H9 (cell line): Measurements from ENCODE around the gene RSU1. TPM values are rescaled to one million over a fixed set of nuclear protein-coding genes. Genes with fewer than 3 reads are reported as not detected.

Source experiments
- DNase-seq: peaks from one replicate; pipeline ENCODE4 v3.0.0-alpha.2; 2017
- H2AFZ ChIP-seq: one replicate; pipeline ENCODE4 v1.6.1; 2013; ENCODE audit warnings: mild to moderate bottlenecking, low read length, control low read depth, moderate library complexity
- H2AK5ac ChIP-seq: 2 replicates; pipeline ENCODE4 v1.6.1; 2013; ENCODE audit warnings: low read length, control low read depth, mixed read lengths; ENCODE audit not compliant: insufficient read length
- H2BK120ac ChIP-seq: one replicate; pipeline ENCODE4 v1.6.1; 2013; ENCODE audit warnings: low read depth, mild to moderate bottlenecking, low read length, control low read depth, inconsistent platforms; ENCODE audit not compliant: poor library complexity, severe bottlenecking
- H2BK12ac ChIP-seq: 2 replicates; pipeline ENCODE4 v1.6.1; 2013; ENCODE audit warnings: low read length, control low read depth, mixed read lengths, low read depth; ENCODE audit not compliant: insufficient read length
- H2BK15ac ChIP-seq: 2 replicates; pipeline ENCODE4 v1.6.1; 2013; ENCODE audit warnings: low read depth, low read length, control low read depth
- H2BK20ac ChIP-seq: one replicate; pipeline ENCODE4 v1.6.1; 2013; ENCODE audit warnings: low read depth, mild to moderate bottlenecking, low read length, control low read depth, inconsistent platforms; ENCODE audit not compliant: poor library complexity, severe bottlenecking
- H2BK5ac ChIP-seq: 2 replicates; pipeline ENCODE4 v1.6.1; 2013; ENCODE audit warnings: low read length, control low read depth, mixed read lengths; ENCODE audit not compliant: insufficient read length
- H3K14ac ChIP-seq: 2 replicates; pipeline ENCODE4 v1.6.1; 2013; ENCODE audit warnings: low read length, control low read depth; ENCODE audit not compliant: insufficient read depth
- H3K18ac ChIP-seq: 2 replicates; pipeline ENCODE4 v1.6.1; 2013; ENCODE audit warnings: low read depth, mild to moderate bottlenecking, mixed read lengths, low read length, control low read depth; ENCODE audit not compliant: insufficient read length
- H3K23ac ChIP-seq: 2 replicates; pipeline ENCODE4 v1.6.1; 2013; ENCODE audit warnings: low read length, control low read depth, mixed read lengths, low read depth; ENCODE audit not compliant: insufficient read length
- H3K23me2 ChIP-seq: 2 replicates; pipeline ENCODE4 v1.6.1; 2013; ENCODE audit warnings: low read depth, mild to moderate bottlenecking, mixed read lengths, low read length, control low read depth; ENCODE audit not compliant: insufficient read length, poor library complexity, severe bottlenecking
- H3K27ac ChIP-seq: 2 replicates; pipeline ENCODE4 v1.5.1; 2013; ENCODE audit warnings: low read length, control low read depth, mixed read lengths, low read depth; ENCODE audit not compliant: insufficient read length
- H3K27me3 ChIP-seq: 2 replicates; pipeline ENCODE4 v1.6.1; 2013; ENCODE audit warnings: low read length, control low read depth, inconsistent platforms; ENCODE audit not compliant: insufficient read depth
- H3K4ac ChIP-seq: 2 replicates; pipeline ENCODE4 v1.6.1; 2013; ENCODE audit warnings: low read depth, mild to moderate bottlenecking, control low read depth, inconsistent platforms, low read length, moderate library complexity
- H3K4me1 ChIP-seq: 2 replicates; pipeline ENCODE4 v1.6.1; 2013; ENCODE audit warnings: low read length, control low read depth, inconsistent platforms; ENCODE audit not compliant: insufficient read depth
- H3K4me2 ChIP-seq: 2 replicates; pipeline ENCODE4 v1.6.1; 2013; ENCODE audit warnings: low read length, control low read depth, mixed read lengths; ENCODE audit not compliant: insufficient read length, insufficient read depth
- H3K56ac ChIP-seq: 2 replicates; pipeline ENCODE4 v1.6.1; 2013; ENCODE audit warnings: low read depth, mild to moderate bottlenecking, mixed read lengths, low read length, control low read depth; ENCODE audit not compliant: insufficient read length
- H3K79me1 ChIP-seq: 2 replicates; pipeline ENCODE4 v1.6.1; 2013; ENCODE audit warnings: low read depth, mild to moderate bottlenecking, moderate library complexity, low read length, control low read depth, inconsistent platforms; ENCODE audit not compliant: insufficient read depth, poor library complexity, severe bottlenecking
- H3K79me2 ChIP-seq: 2 replicates; pipeline ENCODE4 v1.6.1; 2013; ENCODE audit warnings: low read length, control low read depth, inconsistent platforms; ENCODE audit not compliant: insufficient read depth
- H3K9ac ChIP-seq: 2 replicates; pipeline ENCODE4 v1.6.1; 2013; ENCODE audit warnings: low read length, control low read depth, mixed read lengths; ENCODE audit not compliant: insufficient read length; ENCODE audit errors: extremely low read depth
- H3K9me3 ChIP-seq: one replicate; pipeline ENCODE4 v1.6.1; 2013; ENCODE audit warnings: low read depth, low read length, inconsistent platforms; ENCODE audit not compliant: control insufficient read depth
- H3T11ph ChIP-seq: one replicate; pipeline ENCODE4 v1.6.1; 2013; ENCODE audit warnings: mild to moderate bottlenecking, low read length, control low read depth, inconsistent platforms
- H4K20me1 ChIP-seq: one replicate; pipeline ENCODE4 v1.6.1; 2013; ENCODE audit not compliant: control insufficient read depth, insufficient read length, insufficient read depth
- H4K5ac ChIP-seq: 2 replicates; pipeline ENCODE4 v1.6.1; 2013; ENCODE audit warnings: low read depth, mild to moderate bottlenecking, mixed read lengths, low read length, control low read depth; ENCODE audit not compliant: insufficient read length
- H4K8ac ChIP-seq: replicated peaks from 2 replicates; pipeline ENCODE4 v1.6.1; 2013; ENCODE audit warnings: low read length, control low read depth, mixed read lengths, low read depth; ENCODE audit not compliant: insufficient read length
- H4K91ac ChIP-seq: 2 replicates; pipeline ENCODE4 v1.6.1; 2013; ENCODE audit warnings: low read depth, mild to moderate bottlenecking, moderate library complexity, mixed read lengths, low read length, control low read depth; ENCODE audit not compliant: insufficient read length
- H3K27ac Mint-ChIP-seq, 3 experiments: 2 replicates in 2 of 3; 3 replicates in 1 of 3; pipeline ENCODE4 v1.8.0; 2020 to 2021; ENCODE audit warnings: mixed read lengths in 3 of 3, mild to moderate bottlenecking in 1 of 3, moderate library complexity in 1 of 3
- H3K27me3 Mint-ChIP-seq: 2 replicates; pipeline ENCODE4 v1.8.0; 2021; ENCODE audit warnings: low read depth, mild to moderate bottlenecking, moderate library complexity, mixed read lengths
- H3K36me3 Mint-ChIP-seq, 3 experiments: 2 replicates in 2 of 3; 3 replicates in 1 of 3; pipeline ENCODE4 v1.8.0; 2020 to 2021; ENCODE audit warnings: low read depth in 3 of 3, mixed read lengths in 3 of 3; ENCODE audit not compliant: insufficient read depth in 1 of 3
- H3K4me1 Mint-ChIP-seq, 2 experiments: 2 replicates each; pipeline ENCODE4 v1.8.0; 2020; ENCODE audit warnings: mixed read lengths in 2 of 2
- H3K4me3 Mint-ChIP-seq, 2 experiments: 2 replicates in 1 of 2; 3 replicates in 1 of 2; pipeline ENCODE4 v1.8.0; 2020 to 2021; ENCODE audit warnings: mild to moderate bottlenecking in 2 of 2, mixed read lengths in 2 of 2, moderate library complexity in 1 of 2
- H3K9me3 Mint-ChIP-seq, 2 experiments: 2 replicates in 1 of 2; 3 replicates in 1 of 2; pipeline ENCODE4 v1.8.0; 2020; ENCODE audit warnings: mild to moderate bottlenecking in 2 of 2, mixed read lengths in 2 of 2, moderate library complexity in 1 of 2
- WGBS: extraction: QIAGEN DNeasy Blood & Tissue Kit; methylation state at CpG from one replicate; pipeline ENCODE4 v1.1.7; 2013; ENCODE audit warnings: missing lambda C conversion rate, low lambda C conversion rate, mixed read lengths; ENCODE audit not compliant: insufficient read length; ENCODE audit errors: extremely low coverage; 5-methylcytosine and 5-hydroxymethylcytosine counted together
- total RNA-seq: library from RNA; stranded (reverse); gene quantifications from 2 replicates; pipeline ENCODE4 v1.2.1, GENCODE V29; 2021
- TF ChIP-seq, protein P1 (sequence below): fragments of 200-600 bp; sonication (generic); conservative IDR thresholded peaks from 3 replicates; pipeline ENCODE4 v1.8.0; 2021; ENCODE audit warnings: antibody characterized with exemption, mild to moderate bottlenecking

Gene RSU1
- total RNA-seq, 1 experiment from 2014 or later, result 59.4 TPM

DNA sequence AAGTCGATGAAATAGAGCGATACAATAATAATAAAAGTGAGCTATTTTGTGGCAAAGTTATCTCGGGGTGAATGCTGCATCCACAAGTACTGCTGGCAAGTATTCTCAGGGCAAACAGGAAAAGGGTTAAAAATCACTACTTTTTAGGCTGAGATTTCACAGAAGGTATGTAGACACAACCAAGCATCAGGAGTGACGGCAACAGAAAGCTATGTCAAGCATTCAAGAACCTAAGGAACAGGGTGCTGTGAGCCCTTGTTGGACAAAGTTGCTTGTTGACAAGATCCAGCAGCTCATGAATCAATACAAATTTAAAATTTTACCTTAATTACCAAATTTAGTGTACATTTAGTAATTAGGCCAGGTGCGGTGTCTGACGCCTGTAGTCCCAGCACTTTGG, 254.3 kb downstream of the RSU1 start:
- TF ChIP-seq, protein P1, sequence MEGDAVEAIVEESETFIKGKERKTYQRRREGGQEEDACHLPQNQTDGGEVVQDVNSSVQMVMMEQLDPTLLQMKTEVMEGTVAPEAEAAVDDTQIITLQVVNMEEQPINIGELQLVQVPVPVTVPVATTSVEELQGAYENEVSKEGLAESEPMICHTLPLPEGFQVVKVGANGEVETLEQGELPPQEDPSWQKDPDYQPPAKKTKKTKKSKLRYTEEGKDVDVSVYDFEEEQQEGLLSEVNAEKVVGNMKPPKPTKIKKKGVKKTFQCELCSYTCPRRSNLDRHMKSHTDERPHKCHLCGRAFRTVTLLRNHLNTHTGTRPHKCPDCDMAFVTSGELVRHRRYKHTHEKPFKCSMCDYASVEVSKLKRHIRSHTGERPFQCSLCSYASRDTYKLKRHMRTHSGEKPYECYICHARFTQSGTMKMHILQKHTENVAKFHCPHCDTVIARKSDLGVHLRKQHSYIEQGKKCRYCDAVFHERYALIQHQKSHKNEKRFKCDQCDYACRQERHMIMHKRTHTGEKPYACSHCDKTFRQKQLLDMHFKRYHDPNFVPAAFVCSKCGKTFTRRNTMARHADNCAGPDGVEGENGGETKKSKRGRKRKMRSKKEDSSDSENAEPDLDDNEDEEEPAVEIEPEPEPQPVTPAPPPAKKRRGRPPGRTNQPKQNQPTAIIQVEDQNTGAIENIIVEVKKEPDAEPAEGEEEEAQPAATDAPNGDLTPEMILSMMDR, result no peak
- Histone ChIP-seq H3K23ac (no peak overlapping the region), H2AFZ (no peak overlapping the region), H4K91ac (no peak overlapping the region), H2BK15ac (no peak overlapping the region), H2BK5ac (no peak overlapping the region), H3K4me1 (no peaks in the 10 kb centered on the region), H3K79me2 (no peaks in the 10 kb centered on the region), H3K23me2 (no peaks in the 10 kb centered on the region), H3K27me3 (no peaks in the 10 kb centered on the region), H2AK5ac (no peak overlapping the region), H4K20me1 (no peaks in the 10 kb centered on the region), H3K4ac (no peak overlapping the region), H4K8ac (no peak overlapping the region), H3K79me1 (no peaks in the 10 kb centered on the region), H3K4me2 (no peak overlapping the region), H3T11ph (no peak overlapping the region), H3K9me3 (no peaks in the 10 kb centered on the region), H3K56ac (no peak overlapping the region), H3K9ac (no peak overlapping the region), H3K27ac (no peak overlapping the region), H3K18ac (no peak overlapping the region), H2BK20ac (no peak overlapping the region), H2BK120ac (no peak overlapping the region), H3K14ac (no peak overlapping the region), H2BK12ac (no peak overlapping the region), H4K5ac (no peak overlapping the region)
- H3K9me3 Mint-ChIP-seq, result no peaks in the 10 kb centered on the region; a peak in 1 of 5 replicates
- no peak overlapping the region for H3K4me3 Mint-ChIP-seq
- no peak for DNase-seq
- peaks cover 18 to 19% of the 10 kb centered on the region in 2 experiments for H3K4me1 Mint-ChIP-seq
- WGBS, result no CpG with 5 or more reads among the region's 6 CpGs
- peaks cover 2% of the 10 kb centered on the region; the same call in 1 of the 2 replicates for H3K27me3 Mint-ChIP-seq
- no peaks in the 10 kb centered on the region for H3K36me3 Mint-ChIP-seq
- H3K27ac Mint-ChIP-seq, result no peak overlapping the region
